SK-N-SH (cell line): ENCODE data around the gene PRG2. TPM values are rescaled to one million over a fixed set of nuclear protein-coding genes. Genes with fewer than 3 reads are reported as not detected.
"Not testable (repeated sequence)": the region's sequence is repeated elsewhere in the genome, so short reads cannot be mapped to it uniquely, and the experiment has no call there.

ENCODE experiments used
- CTCF ChIA-PET: fragments of 300-600, 350-600 bp; formaldehyde crosslinking; extraction: SDS; loops from one replicate; lab custom pipeline; 2021; lab: Yijun Ruan, JAX
- POLR2A ChIA-PET: fragments of 350-600 bp; sonication (Branson Sonifier 250); formaldehyde crosslinking; extraction: SDS; loops from one replicate; lab custom pipeline; 2020; ENCODE audit warnings: antibody characterized with exemption, inconsistent platforms; lab: Yijun Ruan, JAX
- DNase-seq: peaks from one replicate; pipeline ENCODE4 v3.0.0; 2012
- H2AFZ ChIP-seq: fragments of 200-600 bp; sonication (generic); 2 replicates; pipeline ENCODE4 v1.8.1; 2016; ENCODE audit warnings: antibody characterized with exemption, mild to moderate bottlenecking, low read depth
- H3F3A ChIP-seq: fragments of 200-600 bp; sonication (generic); replicated peaks from 2 replicates; pipeline ENCODE3; 2016; ENCODE audit warnings: antibody characterized with exemption, mild to moderate bottlenecking; ENCODE audit not compliant: insufficient read depth
- H3K27ac ChIP-seq, 2 experiments: fragments of 200-500 bp in 1 of 2; fragments of 200-600 bp in 1 of 2; sonication (Bioruptor generic) in 1 of 2; sonication (generic), shearing (Covaris generic) in 1 of 2; 2 replicates each; pipeline versions ENCODE4 v1.5.1 to v1.6.1; 2014 to 2016; ENCODE audit warnings: low read depth in 2 of 2, inconsistent platforms in 1 of 2, low read length in 1 of 2, mild to moderate bottlenecking in 1 of 2, mixed read lengths in 1 of 2
- H3K27me3 ChIP-seq: fragments of 200-600 bp; sonication (generic), shearing (Covaris generic); 2 replicates; pipeline ENCODE4 v1.6.1; 2016; ENCODE audit warnings: mixed run types; ENCODE audit not compliant: insufficient read depth
- H3K36me3 ChIP-seq, 2 experiments: fragments of 200-500 bp in 1 of 2; fragments of 200-600 bp in 1 of 2; sonication (Bioruptor generic) in 1 of 2; sonication (generic) in 1 of 2; replicated peaks in 1 of 2; 2 replicates each; pipeline versions ENCODE3 to v1.5.1; 2014 to 2016; ENCODE audit warnings: low read length in 1 of 2, mild to moderate bottlenecking in 1 of 2; ENCODE audit not compliant: insufficient read depth in 2 of 2, control insufficient read depth in 1 of 2
- H3K4me1 ChIP-seq, 2 experiments: fragments of 200-500 bp in 1 of 2; fragments of 200-600 bp in 1 of 2; sonication (Bioruptor generic) in 1 of 2; sonication (generic), shearing (Covaris generic) in 1 of 2; 2 replicates each; pipeline versions ENCODE4 v1.5.1 to v1.6.1; 2014 to 2016; ENCODE audit warnings: low read depth in 1 of 2, low read length in 1 of 2, mixed run types in 1 of 2; ENCODE audit not compliant: insufficient read depth in 2 of 2, control insufficient read depth in 1 of 2
- H3K4me2 ChIP-seq: fragments of 200-600 bp; sonication (generic), shearing (Covaris generic); 2 replicates; pipeline ENCODE4 v1.6.1; 2017; ENCODE audit warnings: mixed run types
- H3K4me3 ChIP-seq, 2 experiments: fragments of 200-500 bp in 1 of 2; fragments of 200-600 bp in 1 of 2; sonication (Bioruptor generic) in 1 of 2; sonication (generic), shearing (Covaris generic) in 1 of 2; 2 replicates each; pipeline versions ENCODE4 v1.5.1 to v1.8.1; 2014 to 2016; ENCODE audit warnings: low read depth in 2 of 2, inconsistent platforms in 1 of 2, low read length in 1 of 2, mild to moderate bottlenecking in 1 of 2, mixed read lengths in 1 of 2, moderate library complexity in 1 of 2
- H3K79me2 ChIP-seq: fragments of 200-600 bp; sonication (generic); 2 replicates; pipeline ENCODE4 v1.8.1; 2017; ENCODE audit warnings: mild to moderate bottlenecking; ENCODE audit not compliant: insufficient read depth
- H3K9ac ChIP-seq: fragments of 200-600 bp; sonication (generic); 2 replicates; pipeline ENCODE4 v1.6.1; 2017; ENCODE audit warnings: mixed run types
- H3K9me2 ChIP-seq: fragments of 200-600 bp; sonication (generic); 2 replicates; pipeline ENCODE4 v1.6.1; 2017; ENCODE audit warnings: mixed run types
- H3K9me3 ChIP-seq: fragments of 200-600 bp; sonication (generic); 2 replicates; pipeline ENCODE4 v1.6.1; 2017; ENCODE audit warnings: mixed run types, mild to moderate bottlenecking, moderate library complexity
- H4K20me1 ChIP-seq: fragments of 200-600 bp; sonication (generic); 2 replicates; pipeline ENCODE4 v1.6.1; 2017; ENCODE audit warnings: mild to moderate bottlenecking, mixed run types; ENCODE audit not compliant: insufficient read depth
- FOXJ3 ChIP-seq: sonication (generic); formaldehyde crosslinking; IDR thresholded peaks from 2 replicates; pipeline ENCODE4 v1.5.1; 2020; ENCODE audit warnings: mild to moderate bottlenecking, missing genetic modification reagents
- JUND ChIP-seq: IDR thresholded peaks from 2 replicates; pipeline ENCODE4 v1.4.0; 2012
- MEF2A ChIP-seq: IDR thresholded peaks from 2 replicates; pipeline ENCODE4 v1.4.0; 2012; ENCODE audit warnings: low read depth, borderline replicate concordance
- MXI1 ChIP-seq: IDR thresholded peaks from 2 replicates; pipeline ENCODE4 v1.6.1; 2012; ENCODE audit warnings: mild to moderate bottlenecking, low read depth, low read length, improper control_type of control experiment
- NRF1 ChIP-seq: IDR thresholded peaks from 2 replicates; pipeline ENCODE4 v1.6.1; 2012; ENCODE audit warnings: low read depth, mild to moderate bottlenecking, low read length
- SIN3A ChIP-seq: IDR thresholded peaks from 2 replicates; pipeline ENCODE4 v1.6.1; 2012; ENCODE audit warnings: low read depth, mild to moderate bottlenecking, low read length, moderate library complexity, borderline replicate concordance
- TCF12 ChIP-seq: IDR thresholded peaks from 2 replicates; pipeline ENCODE4 v1.4.0; 2012
- WGBS: methylation state at CpG from one replicate; pipeline ENCODE4 v1.1.6; 2017; ENCODE audit warnings: low lambda C conversion rate; 5-methylcytosine and 5-hydroxymethylcytosine counted together
- polyA plus RNA-seq, 3 experiments: library from polyadenylated mRNA; depleted of rRNA; stranded (reverse); fragments of >200 nt; gene quantifications; 2 replicates each; pipeline ENCODE4 v1.2.3, GENCODE V29; 2012
- TF ChIP-seq, protein P1 (sequence below): fragments of 150-350 bp; IDR thresholded peaks from 2 replicates; pipeline ENCODE4 v1.6.1; 2017; ENCODE audit warnings: antibody characterized with exemption, low read length, low read depth, borderline replicate concordance
- TF ChIP-seq, protein P2 (sequence below): IDR thresholded peaks from 2 replicates; pipeline ENCODE4 v1.4.0; 2012; ENCODE audit warnings: low read depth

Gene PRG2
- polyA plus RNA-seq, 1 of the 3 experiments (the other 2 are of a cell fraction) = not detected

DNA sequence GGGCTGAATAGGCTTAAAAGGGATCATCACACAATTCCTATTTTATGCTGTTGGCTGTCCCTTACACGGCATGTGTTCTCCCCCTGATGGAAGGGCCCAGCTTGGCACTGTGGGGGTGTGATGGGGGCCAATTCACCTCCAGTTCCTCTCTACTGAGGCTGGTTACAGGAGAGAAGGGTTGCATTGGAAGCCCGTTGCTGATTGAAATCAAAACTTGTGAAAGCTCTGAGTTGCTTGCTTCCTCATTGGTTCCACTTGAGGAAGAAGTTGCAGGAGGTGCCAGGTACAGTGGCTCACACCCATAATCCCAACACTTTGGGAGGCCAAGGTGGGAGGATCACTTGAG lies 13.3 kb upstream of the PRG2 start:
- Histone ChIP-seq H3K27me3 (peaks cover 21% of the 10 kb centered on the region; the same call in 1 of the 2 replicates), H3K4me1 (no peaks in the 10 kb centered on the region; a peak in 1 of 4 replicates), H3K9me3 (no peaks in the 10 kb centered on the region), H3F3A (no peaks in the 10 kb centered on the region), H4K20me1 (no peaks in the 10 kb centered on the region), H3K27ac (no peak overlapping the region), H3K79me2 (no peaks in the 10 kb centered on the region), H3K4me3 (no peak overlapping the region), H2AFZ (no peak overlapping the region), H3K9ac (no peak overlapping the region), H3K9me2 (no peaks in the 10 kb centered on the region), H3K36me3 (no peaks in the 10 kb centered on the region), H3K4me2 (no peak overlapping the region)
- ChIA-PET CTCF (interaction anchor here (1.2 kb wide), 1 partner anchor 54 kb away, joined by 3 read pairs; no protein-coding TSS in a partner anchor), POLR2A (no interaction called here)
- no peak for DNase-seq
- TF ChIP-seq MEF2A (no peak), MXI1 (no peak), SIN3A (no peak), FOXJ3 (CRISPR knock-in tag) (no peak), JUND (no peak), NRF1 (no peak), TCF12 (no peak)
- TF ChIP-seq, protein P1, sequence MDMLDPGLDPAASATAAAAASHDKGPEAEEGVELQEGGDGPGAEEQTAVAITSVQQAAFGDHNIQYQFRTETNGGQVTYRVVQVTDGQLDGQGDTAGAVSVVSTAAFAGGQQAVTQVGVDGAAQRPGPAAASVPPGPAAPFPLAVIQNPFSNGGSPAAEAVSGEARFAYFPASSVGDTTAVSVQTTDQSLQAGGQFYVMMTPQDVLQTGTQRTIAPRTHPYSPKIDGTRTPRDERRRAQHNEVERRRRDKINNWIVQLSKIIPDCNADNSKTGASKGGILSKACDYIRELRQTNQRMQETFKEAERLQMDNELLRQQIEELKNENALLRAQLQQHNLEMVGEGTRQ = no peak
- TF ChIP-seq, protein P2, sequence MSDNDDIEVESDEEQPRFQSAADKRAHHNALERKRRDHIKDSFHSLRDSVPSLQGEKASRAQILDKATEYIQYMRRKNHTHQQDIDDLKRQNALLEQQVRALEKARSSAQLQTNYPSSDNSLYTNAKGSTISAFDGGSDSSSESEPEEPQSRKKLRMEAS = no peak
- 71% methylated on average over 2 of the region's 2 CpGs for WGBS

DNA sequence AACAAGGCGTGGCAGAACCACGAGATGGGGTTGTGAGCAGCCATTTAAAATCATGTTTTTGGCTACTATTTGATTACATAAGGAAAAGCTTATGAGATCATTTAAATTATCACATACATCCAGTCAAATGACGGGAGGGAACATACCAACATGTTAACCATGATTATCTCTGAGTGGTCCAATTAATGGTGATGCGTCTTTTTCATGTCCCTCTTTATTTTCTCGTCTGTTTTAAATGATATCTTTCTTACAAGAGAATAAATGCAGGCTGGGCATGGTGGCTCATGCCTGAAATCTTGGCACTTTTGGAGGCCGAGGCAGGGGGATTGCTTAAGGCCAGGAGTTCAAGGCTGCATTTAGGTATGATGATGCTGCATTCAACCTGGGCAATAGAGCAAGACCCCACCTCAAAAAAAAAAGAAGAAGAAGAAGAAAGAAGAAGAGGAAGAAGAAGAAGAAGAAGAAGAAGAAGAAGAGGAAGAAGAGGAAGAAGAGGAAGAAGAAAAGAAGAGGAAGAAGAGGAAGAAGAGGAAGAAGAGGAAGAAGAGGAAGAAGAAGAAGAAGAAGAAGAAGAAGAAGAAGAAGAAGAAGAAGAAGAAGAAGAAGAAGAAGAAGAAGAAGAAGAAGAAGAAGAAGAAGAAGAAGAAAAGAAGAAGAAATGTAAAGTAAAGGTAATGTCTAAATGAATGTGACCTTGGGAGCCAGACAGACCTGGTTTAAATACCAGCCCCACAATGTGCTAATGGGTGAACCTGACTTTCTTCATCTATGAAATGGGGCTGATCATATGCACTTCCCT lies 12.8 kb upstream of the PRG2 start:
- H3K9me2 ChIP-seq, H3K9ac ChIP-seq, H3F3A ChIP-seq, H4K20me1 ChIP-seq, H3K4me3 ChIP-seq, POLR2A ChIA-PET, DNase-seq, H2AFZ ChIP-seq, H3K4me1 ChIP-seq, H3K4me2 ChIP-seq, H3K36me3 ChIP-seq, H3K9me3 ChIP-seq, H3K27ac ChIP-seq, H3K79me2 ChIP-seq: not testable (repeated sequence)
- CTCF ChIA-PET = interaction anchor here (1.2 kb wide), 2 partner anchors 15 to 55 kb away, joined by 3 read pairs; no protein-coding TSS in a partner anchor
- H3K27me3 ChIP-seq = peaks cover 22% of the 10 kb centered on the region; the same call in 1 of the 2 replicates
- 33% methylated on average over 6 of the region's 6 CpGs for WGBS
